Measurements from ENCODE around the gene PARP11. TPM values are rescaled to one million over a fixed set of nuclear protein-coding genes. Genes with fewer than 3 reads are reported as not detected.
"Not testable (repeated sequence)": the region's sequence is repeated elsewhere in the genome, so short reads cannot be mapped to it uniquely, and the experiment has no call there.

The PARP11 gene
- total RNA-seq, 1 donor from 2014 or later = 8.7 TPM

GRCh38 chr12:3863756-3864155, 9.4 kb downstream of the PARP11 start:
- Mint-ChIP-seq H3K27me3 (ENCODE audit: unreplicated experiment) (no peaks in the 10 kb centered on the region), H3K9me3 (ENCODE audit: unreplicated experiment) (peaks cover 28% of the 10 kb centered on the region), H3K4me3 (ENCODE audit: unreplicated experiment) (no peak overlapping the region), H3K27ac (ENCODE audit: unreplicated experiment) (no peak overlapping the region), H3K36me3 (ENCODE audit: unreplicated experiment) (peaks cover 16% of the 10 kb centered on the region), H3K4me1 (ENCODE audit: unreplicated experiment) (no peaks in the 10 kb centered on the region)
- no peak for DNase-seq (ENCODE audit: extremely low spot score, unreplicated experiment)
- TF ChIP-seq CTCF (IDR thresholded peaks at IDR 0.05) = no peak

- Mint-ChIP-seq H3K27me3 (ENCODE audit: unreplicated experiment) (no peaks in the 10 kb centered on the region), H3K9me3 (ENCODE audit: unreplicated experiment) (peaks cover 11% of the 10 kb centered on the region), H3K36me3 (ENCODE audit: unreplicated experiment) (peaks cover 17% of the 10 kb centered on the region), H3K4me1 (ENCODE audit: unreplicated experiment) (no peaks in the 10 kb centered on the region), H3K27ac (ENCODE audit: unreplicated experiment) (no peak overlapping the region), H3K4me3 (ENCODE audit: unreplicated experiment) (no peak overlapping the region)
- TF ChIP-seq CTCF (IDR thresholded peaks at IDR 0.05) = no peak
- no peak for DNase-seq (ENCODE audit: extremely low spot score, unreplicated experiment)
Measured at GRCh38 chr12:3842517-3842916, 30.7 kb downstream of the PARP11 start.

- Mint-ChIP-seq H3K4me1 (ENCODE audit: unreplicated experiment) (no peaks in the 10 kb centered on the region), H3K9me3 (ENCODE audit: unreplicated experiment) (peaks cover 12% of the 10 kb centered on the region), H3K4me3 (ENCODE audit: unreplicated experiment) (no peak overlapping the region), H3K27ac (ENCODE audit: unreplicated experiment) (no peak overlapping the region), H3K36me3 (ENCODE audit: unreplicated experiment) (peaks cover 17% of the 10 kb centered on the region), H3K27me3 (ENCODE audit: unreplicated experiment) (no peaks in the 10 kb centered on the region)
- DNase-seq (ENCODE audit: extremely low spot score, unreplicated experiment) = no peak
- TF ChIP-seq CTCF (IDR thresholded peaks at IDR 0.05) = no peak
Measured at GRCh38 chr12:3841783-3842182, 31.4 kb downstream of the PARP11 start.

GRCh38 chr12:3840833-3841232, 32.4 kb downstream of the PARP11 start:
- not testable (repeated sequence) for DNase-seq (ENCODE audit: extremely low spot score, unreplicated experiment); H3K4me1 Mint-ChIP-seq (ENCODE audit: unreplicated experiment); H3K27me3 Mint-ChIP-seq (ENCODE audit: unreplicated experiment); H3K4me3 Mint-ChIP-seq (ENCODE audit: unreplicated experiment); H3K27ac Mint-ChIP-seq (ENCODE audit: unreplicated experiment)
- Mint-ChIP-seq H3K9me3 (ENCODE audit: unreplicated experiment) (peaks cover 21% of the 10 kb centered on the region), H3K36me3 (ENCODE audit: unreplicated experiment) (peaks cover 17% of the 10 kb centered on the region)

GRCh38 chr12:3839745-3840144, 33.5 kb downstream of the PARP11 start:
- peaks cover 27% of the 10 kb centered on the region for H3K9me3 Mint-ChIP-seq (ENCODE audit: unreplicated experiment)
- H3K27me3 Mint-ChIP-seq (ENCODE audit: unreplicated experiment); DNase-seq (ENCODE audit: extremely low spot score, unreplicated experiment); H3K4me1 Mint-ChIP-seq (ENCODE audit: unreplicated experiment); H3K4me3 Mint-ChIP-seq (ENCODE audit: unreplicated experiment); H3K27ac Mint-ChIP-seq (ENCODE audit: unreplicated experiment): not testable (repeated sequence)
- H3K36me3 Mint-ChIP-seq (ENCODE audit: unreplicated experiment) = peaks cover 17% of the 10 kb centered on the region

- not testable (repeated sequence) for H3K27ac Mint-ChIP-seq (ENCODE audit: unreplicated experiment); H3K4me1 Mint-ChIP-seq (ENCODE audit: unreplicated experiment); DNase-seq (ENCODE audit: extremely low spot score, unreplicated experiment); H3K4me3 Mint-ChIP-seq (ENCODE audit: unreplicated experiment); H3K27me3 Mint-ChIP-seq (ENCODE audit: unreplicated experiment)
- Mint-ChIP-seq H3K36me3 (ENCODE audit: unreplicated experiment) (peaks cover 17% of the 10 kb centered on the region), H3K9me3 (ENCODE audit: unreplicated experiment) (peaks cover 27% of the 10 kb centered on the region)
Measured at GRCh38 chr12:3838701-3839548, 34.3 kb downstream of the PARP11 start.
